Measurements from ENCODE around the gene EML1. TPM values are rescaled to one million over a fixed set of nuclear protein-coding genes. Genes with fewer than 3 reads are reported as not detected.

EML1 gene
- total RNA-seq, 2 donors from 2014 or later, result 2.2 TPM; not detected in 1

DNA sequence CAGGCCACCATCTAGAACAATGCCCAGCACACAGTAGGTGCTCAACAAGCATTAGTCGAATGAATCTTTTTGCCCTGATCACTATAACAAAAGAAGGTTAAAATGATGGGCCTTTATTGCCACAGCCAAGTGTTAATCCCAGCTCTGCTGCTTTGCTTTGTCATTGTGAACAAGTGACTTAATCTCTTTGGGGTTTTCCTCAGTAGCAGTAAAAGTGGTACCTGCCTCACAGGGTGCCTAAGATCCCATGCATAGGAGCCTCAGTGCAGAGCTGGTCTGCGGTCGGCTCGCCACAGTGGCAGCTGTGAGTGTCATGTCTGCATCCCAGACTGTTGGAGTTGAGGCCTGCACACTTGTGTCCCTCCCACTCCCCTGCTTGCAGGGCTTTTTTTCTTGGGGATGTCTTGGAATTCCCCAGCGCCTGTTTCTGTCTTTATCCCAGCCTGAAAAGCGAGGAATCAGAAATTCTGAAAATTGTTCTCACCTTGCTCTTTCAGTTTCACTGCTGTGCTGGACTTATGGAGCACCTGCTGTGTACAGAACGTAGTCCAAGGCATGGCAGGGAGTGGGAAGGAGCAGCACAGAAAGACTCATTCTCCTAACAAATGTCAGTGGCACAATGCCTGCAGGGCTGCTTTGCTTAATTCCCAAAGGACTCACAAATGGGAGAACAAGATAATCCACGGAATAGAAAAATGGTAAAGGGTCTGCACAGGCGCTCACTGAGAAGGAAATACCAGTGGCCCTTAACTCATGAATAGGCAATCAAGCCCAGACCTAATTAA lies 90.8 kb downstream of the EML1 start:
- ATAC-seq (no peak), DNase-seq (ENCODE audit: low spot score in 2 of 2) (no peak)
- Mint-ChIP-seq H3K27ac (no peak overlapping the region), H3K36me3 (no peaks in the 10 kb centered on the region), H3K9me3 (no peaks in the 10 kb centered on the region)

DNA sequence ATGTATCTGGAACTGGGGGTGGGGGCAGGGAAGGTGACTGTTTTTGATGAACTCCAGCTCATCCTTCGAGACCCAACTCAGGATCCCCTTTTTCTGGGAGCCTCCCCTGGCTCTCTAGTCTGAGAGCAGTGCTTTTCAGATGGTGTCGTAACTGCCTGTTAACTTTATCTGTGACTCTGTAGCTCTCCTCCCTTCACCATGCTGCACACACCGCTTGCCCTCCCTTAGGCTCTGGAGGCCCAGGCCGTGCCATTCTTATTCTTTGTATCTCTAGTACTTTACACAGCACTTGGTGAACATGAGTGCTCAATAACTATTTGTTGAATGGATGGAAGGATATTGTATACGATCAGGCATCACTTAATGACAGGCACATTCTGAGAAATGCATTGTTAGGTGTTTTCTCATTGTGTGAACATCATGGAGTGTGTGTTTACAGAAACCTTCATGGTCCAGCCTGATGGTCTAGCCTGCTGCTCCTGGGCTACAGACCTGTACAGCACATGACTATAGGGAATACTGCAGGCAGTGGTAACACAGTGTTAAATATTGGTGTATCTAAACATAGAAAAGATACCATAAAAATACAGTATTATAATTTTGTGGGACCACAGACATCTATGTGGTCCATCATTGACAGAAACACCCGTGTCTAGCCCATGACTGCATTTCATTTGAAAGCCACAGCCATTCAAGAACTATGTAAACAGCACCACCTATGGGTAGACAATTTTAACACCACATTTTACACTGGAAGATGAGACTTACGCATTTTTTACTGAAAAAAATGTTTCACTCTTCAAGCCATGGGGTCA lies 91.8 kb downstream of the EML1 start:
- H3K36me3 Mint-ChIP-seq, result no peaks in the 10 kb centered on the region

DNA sequence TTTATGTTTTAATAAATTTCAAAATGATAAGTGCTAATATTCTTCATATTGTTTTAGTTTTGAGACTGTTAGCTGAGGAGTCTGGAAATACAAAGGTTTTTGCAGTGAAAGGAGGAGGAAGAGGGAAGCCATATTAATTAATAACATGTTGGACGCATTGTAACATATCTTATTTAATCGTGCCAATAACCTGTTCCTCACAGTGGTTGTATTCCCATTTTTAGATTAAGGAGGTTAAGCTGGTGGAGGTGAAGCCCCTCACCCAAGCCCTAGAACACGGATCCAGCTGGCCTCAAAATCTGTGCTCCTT lies 92.4 kb downstream of the EML1 start:
- Mint-ChIP-seq H3K9me3 (no peaks in the 10 kb centered on the region), H3K36me3 (no peaks in the 10 kb centered on the region), H3K27ac (no peak overlapping the region)
- DNase-seq (ENCODE audit: low spot score in 2 of 2), result no peak
- no peak for ATAC-seq

More for the DNA sequence above, 91.8 kb downstream of the EML1 start:
- peak in 1 of 2 donors; percentile 26 for DNase-seq (ENCODE audit: low spot score in 2 of 2)
- Mint-ChIP-seq H3K9me3 (no peaks in the 10 kb centered on the region), H3K27ac (no peak overlapping the region)
- ATAC-seq, result peak; percentile 68 to 74

DNA sequence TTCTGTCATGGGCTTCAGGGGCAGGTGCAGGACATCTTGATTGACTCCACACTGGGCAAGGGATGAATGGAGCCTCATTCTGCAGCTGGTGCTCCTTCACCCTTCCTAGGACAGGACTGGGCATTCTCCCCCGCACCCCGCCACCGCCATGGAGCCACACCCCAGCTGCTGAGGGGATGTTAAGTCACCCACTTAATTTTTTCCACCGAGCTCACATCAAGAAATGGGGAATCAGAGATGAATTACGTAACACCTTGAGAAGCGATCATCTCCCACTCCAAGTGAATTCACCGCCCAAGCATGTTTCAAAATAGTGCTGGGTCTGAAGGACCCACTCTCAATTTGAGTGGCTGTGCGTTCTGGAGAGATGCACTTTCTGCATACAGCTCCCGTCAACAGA lies 94.2 kb downstream of the EML1 start:
- Mint-ChIP-seq H3K27ac (no peak overlapping the region), H3K36me3 (no peaks in the 10 kb centered on the region), H3K9me3 (no peaks in the 10 kb centered on the region)
- no peak for ATAC-seq
- DNase-seq (ENCODE audit: low spot score in 2 of 2), result no peak

DNA sequence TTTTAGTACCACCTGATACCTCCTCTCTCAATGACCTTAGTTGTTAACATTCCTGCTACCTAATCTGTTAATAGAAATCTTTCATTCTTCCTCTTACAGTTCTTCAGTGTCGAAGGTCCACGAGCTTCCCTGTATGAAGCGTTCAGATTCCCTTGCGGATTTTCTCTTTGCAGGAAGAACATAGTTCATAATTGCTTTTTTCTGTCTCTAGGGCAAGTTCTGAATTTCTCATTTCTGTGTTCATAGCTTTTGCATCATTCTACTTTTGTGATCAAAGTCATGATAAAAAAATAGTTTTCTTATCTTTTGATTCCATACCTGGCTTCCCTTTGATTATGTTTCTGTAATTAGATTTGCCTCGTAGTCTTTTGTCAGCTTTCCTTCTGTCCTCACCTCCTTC lies 94.9 kb downstream of the EML1 start:
- no peaks in the 10 kb centered on the region for H3K9me3 Mint-ChIP-seq
- no peaks in the 10 kb centered on the region for H3K36me3 Mint-ChIP-seq
- ATAC-seq (no peak), DNase-seq (ENCODE audit: low spot score in 2 of 2) (no peak)
- H3K27ac Mint-ChIP-seq, result no peak overlapping the region

DNA sequence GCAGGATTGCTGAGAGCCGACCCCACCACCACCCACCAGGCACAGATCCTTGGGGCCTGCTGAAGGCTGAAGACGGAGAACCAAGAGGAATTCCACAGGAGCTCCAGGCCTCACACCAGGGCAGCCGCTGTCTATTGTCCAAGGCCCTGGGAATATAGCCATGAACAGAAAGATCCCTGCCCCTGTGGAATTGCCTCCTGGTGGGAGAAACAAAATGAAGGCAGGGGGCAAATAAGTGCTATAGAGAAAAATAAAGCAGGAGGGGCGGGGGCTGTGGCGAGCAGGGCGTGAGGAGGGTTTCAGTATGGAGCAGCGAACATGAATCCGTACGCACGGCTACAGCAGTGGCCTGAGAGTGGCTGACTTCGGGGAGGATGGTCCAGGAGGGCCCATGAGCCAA lies 96.1 kb downstream of the EML1 start:
- Mint-ChIP-seq H3K27ac (no peak overlapping the region), H3K36me3 (no peaks in the 10 kb centered on the region), H3K9me3 (no peaks in the 10 kb centered on the region)
- DNase-seq (ENCODE audit: low spot score in 2 of 2) (no peak), ATAC-seq (no peak)

DNA sequence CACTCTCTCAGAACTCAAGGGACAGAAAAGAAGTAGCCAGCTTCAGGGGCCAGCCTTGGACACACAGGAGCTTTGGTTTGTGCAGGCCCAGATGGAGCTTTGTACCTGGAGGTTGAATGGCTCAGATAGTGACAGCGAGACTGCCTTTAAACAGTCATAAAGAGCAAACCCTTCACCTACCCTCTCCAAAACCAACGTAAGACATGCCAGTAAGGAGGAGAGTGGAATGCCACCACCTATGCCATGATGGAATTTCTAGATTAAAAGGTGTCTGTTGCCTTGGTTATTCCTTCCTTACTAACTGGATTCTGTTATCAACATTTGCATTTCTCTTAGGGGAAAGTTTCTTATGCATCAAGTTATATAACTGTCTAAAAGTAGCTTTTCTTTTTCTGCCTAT lies 98.1 kb downstream of the EML1 start:
- Mint-ChIP-seq H3K9me3 (no peaks in the 10 kb centered on the region), H3K36me3 (no peaks in the 10 kb centered on the region), H3K27ac (no peak overlapping the region)
- ATAC-seq (no peak), DNase-seq (ENCODE audit: low spot score in 2 of 2) (no peak)

DNA sequence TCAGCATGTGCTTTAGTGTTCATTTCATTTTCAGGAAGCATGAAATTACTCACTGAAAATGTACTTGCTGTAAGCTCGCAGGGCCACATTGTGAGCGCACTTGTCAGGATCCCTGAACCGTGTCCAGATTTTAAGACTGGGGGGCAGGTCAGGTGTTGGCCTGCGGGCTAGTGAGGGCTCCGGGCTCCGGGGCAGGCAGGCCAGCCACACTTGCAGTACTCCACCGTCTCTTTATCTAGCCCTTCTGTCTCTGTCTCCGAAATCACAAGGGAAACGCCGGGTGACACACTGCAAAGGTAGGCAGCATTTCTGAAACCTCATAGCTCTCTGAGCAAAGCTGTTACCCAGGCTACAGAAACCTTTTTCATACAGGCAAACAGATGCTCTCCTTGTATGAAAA lies 98.7 kb downstream of the EML1 start:
- peak in 1 of 2 donors; percentile 76 for ATAC-seq
- H3K27ac Mint-ChIP-seq, result no peak overlapping the region
- no peaks in the 10 kb centered on the region for H3K9me3 Mint-ChIP-seq
- no peaks in the 10 kb centered on the region for H3K36me3 Mint-ChIP-seq
- no peak for DNase-seq (ENCODE audit: low spot score in 2 of 2)

DNA sequence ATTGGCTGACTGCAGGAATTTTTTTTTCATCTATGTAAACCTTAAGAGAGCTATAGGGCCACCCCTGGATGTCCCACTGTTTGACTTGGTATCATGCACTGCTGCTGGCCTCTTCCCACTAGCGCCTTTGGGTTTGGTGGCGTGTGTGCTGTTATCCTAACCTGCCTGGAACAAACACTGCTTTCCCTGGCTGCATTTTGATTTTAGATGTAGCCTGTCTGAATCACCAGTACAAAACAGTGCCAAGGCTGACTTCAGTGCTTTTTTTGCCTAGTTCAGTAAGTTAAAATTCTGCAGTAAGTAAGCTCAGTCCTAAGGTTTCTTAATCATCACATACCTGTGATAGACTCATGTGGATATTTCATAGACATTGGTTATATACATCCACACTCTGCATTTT lies 99.2 kb downstream of the EML1 start:
- no peaks in the 10 kb centered on the region for H3K9me3 Mint-ChIP-seq
- H3K27ac Mint-ChIP-seq, result no peak overlapping the region
- no peak for DNase-seq (ENCODE audit: low spot score in 2 of 2)
- no peaks in the 10 kb centered on the region for H3K36me3 Mint-ChIP-seq
- ATAC-seq, result peak in 1 of 2 donors; percentile 5

DNA sequence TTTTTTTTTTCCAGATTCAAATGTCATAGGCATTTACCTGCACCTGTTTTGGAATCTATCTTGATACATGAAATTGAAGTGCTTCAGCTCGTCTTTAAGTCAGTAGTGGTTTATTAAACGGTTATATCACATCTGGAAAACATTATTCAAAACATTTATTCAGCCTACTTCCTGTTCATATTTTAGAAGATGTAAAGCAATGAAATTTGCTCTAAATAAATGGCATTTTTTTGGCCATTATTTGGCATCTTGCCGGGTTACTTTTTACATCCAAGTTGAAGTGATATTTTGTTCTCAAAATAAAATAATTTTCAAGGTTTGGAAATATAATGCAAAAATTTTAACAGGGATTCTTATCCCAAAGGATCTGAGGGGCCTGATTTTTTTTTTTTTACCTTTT lies 103.1 kb downstream of the EML1 start:
- no peaks in the 10 kb centered on the region for H3K36me3 Mint-ChIP-seq
- ATAC-seq (no peak), DNase-seq (ENCODE audit: low spot score in 2 of 2) (no peak)
- H3K9me3 Mint-ChIP-seq, result no peaks in the 10 kb centered on the region
- H3K27ac Mint-ChIP-seq, result no peak overlapping the region

DNA sequence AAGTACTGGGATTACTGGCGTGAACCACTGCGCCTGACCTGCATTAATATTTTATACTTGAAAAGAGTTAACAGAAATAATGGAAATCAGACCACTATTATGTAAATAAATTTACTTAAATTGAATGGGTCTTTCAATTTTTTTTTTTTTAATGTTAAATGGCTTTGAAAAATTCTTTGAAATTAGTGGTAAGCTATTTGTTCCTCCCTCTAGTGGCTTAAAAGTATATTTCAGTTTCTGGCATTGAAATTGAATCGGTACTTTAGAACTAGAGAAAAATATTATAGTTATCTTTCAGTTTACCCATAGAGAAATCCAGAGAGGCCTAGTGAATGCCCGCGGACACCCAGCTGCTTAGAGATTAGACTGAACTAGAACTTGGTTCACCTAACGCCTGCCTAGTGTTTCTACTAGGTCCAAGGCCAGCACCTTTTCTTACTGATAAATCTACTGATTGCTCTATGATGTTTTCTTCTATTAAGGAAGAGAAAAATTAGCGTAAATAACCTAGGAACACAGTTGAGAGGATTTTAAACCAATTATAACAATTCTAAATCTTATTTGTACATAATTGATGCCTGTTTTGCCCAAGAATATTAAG lies 106.5 kb downstream of the EML1 start:
- H3K9me3 Mint-ChIP-seq, result peaks cover 4 to 8% of the 10 kb centered on the region in 2 donors
- no peak for ATAC-seq
- H3K27ac Mint-ChIP-seq, result no peak overlapping the region
- no peak for DNase-seq (ENCODE audit: low spot score in 2 of 2)
- peaks cover 7 to 10% of the 10 kb centered on the region in 2 donors for H3K36me3 Mint-ChIP-seq

DNA sequence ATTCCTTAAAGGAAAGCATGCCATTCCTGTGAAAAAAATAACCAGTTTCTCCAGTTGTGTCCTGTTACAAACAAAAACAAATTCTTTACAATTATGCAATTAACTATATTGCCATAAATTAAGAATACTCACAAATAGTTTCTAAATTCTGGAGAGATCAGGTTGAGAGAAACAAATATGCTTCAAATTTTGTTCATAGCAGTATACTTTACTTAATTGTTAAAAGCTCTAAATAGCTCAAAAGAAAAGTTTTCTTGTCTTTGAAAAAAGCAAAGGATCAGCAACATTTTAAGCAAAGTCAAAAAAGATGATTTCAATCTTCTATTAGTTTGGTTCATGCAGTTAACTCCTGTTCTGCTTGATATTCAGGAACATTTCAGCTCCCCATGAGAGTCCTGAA lies 109.7 kb downstream of the EML1 start:
- Mint-ChIP-seq H3K27ac (no peak overlapping the region), H3K36me3 (peaks cover 7 to 10% of the 10 kb centered on the region in 2 donors), H3K9me3 (peaks cover 4 to 9% of the 10 kb centered on the region in 2 donors)
- ATAC-seq, result no peak
- DNase-seq (ENCODE audit: low spot score in 2 of 2), result no peak

DNA sequence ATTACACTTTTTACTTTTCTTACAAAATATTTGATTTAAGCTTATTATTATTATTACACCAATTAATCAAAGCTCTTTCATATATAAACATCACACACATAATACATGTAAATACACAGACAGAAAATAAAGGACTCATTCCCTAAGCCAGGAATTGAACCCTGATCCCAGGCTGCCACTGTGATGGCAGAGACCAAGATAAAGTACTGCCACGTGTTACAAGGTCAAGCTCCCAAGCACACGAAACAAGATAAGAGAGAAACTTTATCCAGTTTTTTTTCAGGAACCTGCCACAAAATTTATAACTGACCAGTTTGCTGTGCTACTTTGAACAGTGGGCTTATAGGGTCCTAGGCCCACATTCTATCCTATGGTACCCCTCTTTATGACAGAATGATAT lies 111.3 kb downstream of the EML1 start:
- no peak overlapping the region for H3K27ac Mint-ChIP-seq
- H3K9me3 Mint-ChIP-seq, result peaks cover 4 to 9% of the 10 kb centered on the region in 2 donors
- DNase-seq (ENCODE audit: low spot score in 2 of 2) (no peak), ATAC-seq (no peak)
- H3K36me3 Mint-ChIP-seq, result peaks cover 7 to 10% of the 10 kb centered on the region in 2 donors

DNA sequence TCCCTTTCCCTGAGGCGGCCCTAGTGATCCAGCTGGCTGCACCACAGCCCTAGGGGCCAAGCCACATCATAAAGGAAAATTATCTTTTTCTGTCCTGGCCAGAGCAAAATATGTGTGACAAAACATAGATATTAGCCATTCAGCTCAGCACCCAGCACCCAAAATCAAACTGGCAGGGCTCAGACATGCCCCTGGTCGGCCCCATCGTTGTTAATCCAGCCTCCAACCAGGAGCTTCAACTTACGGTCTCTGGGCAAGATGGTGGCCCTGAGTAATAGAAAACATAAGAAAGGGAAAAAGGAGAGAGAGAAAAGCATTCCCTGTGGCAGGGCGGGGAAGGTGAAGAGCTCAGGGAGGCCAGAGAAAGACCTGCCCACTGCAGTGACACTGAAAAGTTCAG lies 111.9 kb downstream of the EML1 start:
- no peak overlapping the region for H3K27ac Mint-ChIP-seq
- peaks cover 7 to 10% of the 10 kb centered on the region in 2 donors for H3K36me3 Mint-ChIP-seq
- peaks cover 4 to 9% of the 10 kb centered on the region in 2 donors for H3K9me3 Mint-ChIP-seq
- DNase-seq (ENCODE audit: low spot score in 2 of 2), result no peak
- no peak for ATAC-seq

DNA sequence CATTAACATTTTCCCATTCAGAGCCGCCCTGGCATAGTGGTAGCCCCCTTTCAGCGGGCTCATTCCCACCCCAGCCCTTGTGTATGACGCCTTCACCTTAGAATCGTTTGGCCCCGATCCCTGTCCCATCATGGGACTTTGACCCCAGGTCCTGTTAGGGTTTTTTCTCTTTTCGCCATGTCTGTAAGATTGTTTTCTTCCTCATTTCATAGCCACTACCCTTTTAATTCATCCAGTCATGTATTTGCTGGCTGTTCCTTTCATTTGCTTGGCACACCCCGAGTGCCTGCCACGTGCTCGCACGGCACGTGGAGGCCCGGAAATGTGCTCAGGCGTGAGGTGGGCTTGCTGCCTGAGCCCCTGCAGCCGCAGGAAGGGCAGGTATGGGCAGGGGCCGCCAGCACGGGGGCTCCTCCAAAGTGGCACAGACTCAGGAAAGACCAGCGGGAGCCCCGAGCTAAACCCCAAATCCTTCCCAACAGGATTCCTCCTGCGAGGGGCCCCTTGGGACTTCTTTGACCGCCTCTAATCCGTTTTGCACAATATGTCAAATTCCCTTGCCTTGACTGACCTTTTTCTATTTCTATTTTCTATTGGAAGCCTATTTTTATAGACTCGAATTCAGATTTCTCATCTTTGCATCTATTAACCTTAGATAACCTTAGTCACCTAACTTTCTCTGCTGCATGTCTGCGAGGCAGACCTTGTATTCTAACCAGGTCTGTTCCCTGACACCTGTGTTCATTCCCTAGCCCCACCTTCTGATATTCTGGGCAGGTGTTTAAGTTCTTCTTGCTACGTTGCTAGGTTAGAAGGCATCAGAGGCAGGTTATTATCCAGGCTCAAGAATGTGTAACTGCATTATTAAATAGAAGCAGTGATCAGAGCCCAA lies 114.8 kb downstream of the EML1 start:
- Mint-ChIP-seq H3K9me3 (peaks cover 0 to 4% of the 10 kb centered on the region in 2 donors), H3K36me3 (peaks cover 0 to 3% of the 10 kb centered on the region in 2 donors), H3K27ac (no peak overlapping the region)
- DNase-seq (ENCODE audit: low spot score in 2 of 2) (no peak), ATAC-seq (no peak)

DNA sequence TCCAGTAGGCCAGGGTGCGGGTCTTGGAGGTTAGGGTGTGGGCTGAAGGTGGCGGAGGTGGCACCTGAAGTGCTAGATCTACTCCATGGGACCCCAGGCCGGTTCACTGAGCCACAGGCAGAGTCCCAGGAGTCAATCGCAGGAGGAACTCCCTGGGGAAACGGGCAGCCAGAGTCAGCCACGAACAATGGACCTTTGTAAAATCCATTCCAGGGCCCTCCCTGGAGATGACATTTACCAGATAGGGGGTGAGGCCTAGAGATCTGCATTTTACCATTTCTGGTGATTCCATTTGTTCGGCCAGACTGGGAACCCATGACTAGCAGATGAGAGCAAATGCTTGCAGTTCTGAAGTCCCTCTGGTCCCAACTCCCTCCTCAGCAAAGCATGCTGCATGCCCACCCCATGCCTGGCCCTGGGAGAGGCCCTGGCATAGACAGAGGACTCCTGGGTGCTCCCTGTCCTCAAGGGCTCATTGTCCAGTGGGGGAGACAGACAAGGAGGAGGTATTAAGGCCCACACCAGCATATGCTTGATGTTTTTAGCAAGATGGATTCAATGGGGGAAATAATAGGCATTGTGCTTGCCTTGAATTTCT lies 115.5 kb downstream of the EML1 start:
- DNase-seq (ENCODE audit: low spot score in 2 of 2), result no peak
- Mint-ChIP-seq H3K36me3 (no peaks in the 10 kb centered on the region), H3K9me3 (peaks cover 0 to 4% of the 10 kb centered on the region in 2 donors), H3K27ac (no peak overlapping the region)
- ATAC-seq, result no peak

All from activated naive CD4-positive, alpha-beta T cell treated with anti-CD3 and anti-CD28 coated beads, Interleukin-2, amount 50 U/mL, for 72 hours (primary cell).